GM19239 (cell line): ENCODE results near the gene ZNF8.
"Not testable (repeated sequence)": the region's sequence is repeated elsewhere in the genome, so short reads cannot be mapped to it uniquely, and the experiment has no call there.

ENCODE experiments used
- DNase-seq: peaks from one replicate; pipeline ENCODE4 v3.0.0; 2011; ENCODE audit warnings: low spot score; ENCODE audit not compliant: insufficient read length
- FAIRE-seq: peaks from 2 replicates; lab custom pipeline; 2011; peaks lifted over from hg19 to GRCh38; lab: Jason Lieb, UNC

The ZNF8 gene

DNA sequence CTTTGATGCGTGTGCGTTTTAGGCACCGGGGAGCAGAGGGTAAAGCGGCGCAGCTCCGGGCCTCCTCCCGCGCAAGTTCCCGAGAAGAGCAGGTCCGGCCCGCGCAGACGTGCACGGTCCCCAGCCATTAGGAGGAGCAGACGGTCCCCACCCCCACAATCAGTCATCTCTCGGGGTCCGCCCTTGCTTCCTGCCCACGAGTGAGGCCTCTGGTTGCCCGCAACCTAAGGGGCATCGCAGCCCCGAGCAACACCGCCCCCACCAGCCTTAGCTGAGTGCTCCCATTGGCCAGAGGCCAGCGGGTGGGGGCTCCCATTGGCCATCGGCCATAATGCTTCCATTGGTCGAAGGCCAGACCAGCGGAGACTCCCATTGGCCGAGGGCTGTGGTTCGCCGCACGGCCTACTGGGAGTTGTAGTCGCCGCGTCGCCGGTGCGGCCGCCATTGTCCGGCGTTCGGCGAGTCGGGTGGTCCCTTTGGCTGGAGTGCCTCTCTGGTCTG is at the start of gene ZNF8:
Gene ZNF8, plus strand, starts transcription at position 415 of the 501 bp plus-strand sequence. CDS start 127 bp downstream, outside the sequence.
- FAIRE-seq (peak; percentile 89), DNase-seq (peak; percentile 100)

DNA sequence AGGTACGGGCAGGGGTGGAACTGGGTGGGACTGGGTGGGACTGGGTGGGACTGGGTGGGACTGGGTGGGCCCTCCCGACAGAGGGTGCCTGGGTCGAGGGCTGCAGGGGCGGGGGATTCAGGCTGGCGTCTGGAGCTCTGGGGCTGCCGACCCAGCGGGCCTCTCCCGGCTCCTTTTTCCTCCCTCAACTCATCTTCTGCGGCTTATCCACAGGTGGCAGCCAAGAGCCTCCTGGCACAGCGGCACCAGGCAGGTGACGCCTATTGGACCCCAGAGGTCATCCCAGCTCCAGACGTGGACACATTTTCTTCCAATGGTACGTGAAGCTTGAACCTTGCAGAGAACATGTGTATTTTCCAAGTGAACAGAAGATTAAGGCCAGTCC is 49.5 kb upstream of the ZNF8 start:
- no peak for DNase-seq
- FAIRE-seq, result no peak

DNA sequence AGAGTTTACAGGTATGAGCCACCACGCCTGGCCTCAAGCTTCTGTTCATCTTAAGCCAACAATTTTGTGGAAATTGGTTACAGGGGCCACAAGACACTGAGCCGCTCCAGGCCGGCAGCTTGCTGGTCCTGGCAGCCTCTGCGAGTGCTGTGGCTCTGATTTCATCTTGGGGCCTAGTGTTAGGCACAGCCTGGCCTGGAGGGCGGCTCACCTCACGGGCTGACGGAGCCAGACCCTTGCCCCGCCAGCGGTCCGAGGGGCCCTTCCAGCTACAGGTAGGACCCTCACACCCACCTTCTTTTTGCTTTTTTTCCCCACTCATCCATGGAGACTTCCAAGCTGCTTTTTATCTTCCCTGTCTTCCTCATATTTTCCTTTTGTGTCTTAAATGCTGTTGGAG is 41.4 kb upstream of the ZNF8 start:
- FAIRE-seq (no peak), DNase-seq (no peak)

DNA sequence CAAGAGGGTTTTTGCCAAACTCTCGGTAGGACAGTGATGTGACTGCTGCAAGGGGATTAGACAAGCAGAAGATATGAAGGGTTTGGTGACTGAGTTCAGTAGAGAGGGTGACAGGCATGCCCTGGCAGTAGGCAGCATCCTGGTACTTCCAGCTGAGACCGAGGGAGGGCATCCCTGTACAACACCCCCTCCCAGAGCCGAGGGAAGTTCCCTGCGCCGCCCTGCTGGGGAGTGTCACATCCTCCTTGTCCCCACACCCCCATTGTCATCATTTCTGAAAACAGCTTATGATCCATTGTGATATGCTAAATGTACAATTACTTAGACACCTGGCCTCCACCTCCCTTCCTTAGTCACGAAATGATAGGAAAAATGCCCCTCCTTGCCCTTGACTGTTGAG is 35.4 kb upstream of the ZNF8 start:
- DNase-seq, result no peak
- FAIRE-seq, result no peak

DNA sequence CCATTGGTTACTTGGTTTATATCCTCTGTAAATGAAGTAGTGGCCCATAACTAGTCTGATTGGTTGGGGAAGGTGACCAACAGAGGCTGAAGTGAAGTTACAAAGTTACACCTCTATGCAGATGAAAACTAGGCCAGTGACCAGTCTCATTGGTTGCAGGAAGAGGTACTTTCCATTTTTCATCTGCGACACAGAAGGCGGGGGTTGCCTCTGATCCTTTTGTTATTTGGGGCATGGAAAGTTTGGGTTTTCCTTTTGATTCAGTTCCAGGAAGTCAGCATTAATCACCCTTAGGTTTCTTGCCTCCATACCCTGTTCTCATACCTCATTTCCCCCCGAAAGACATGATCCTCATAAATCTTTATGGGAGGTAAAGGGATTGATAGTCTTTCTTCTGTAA is 29.9 kb upstream of the ZNF8 start:
- no peak for FAIRE-seq

DNA sequence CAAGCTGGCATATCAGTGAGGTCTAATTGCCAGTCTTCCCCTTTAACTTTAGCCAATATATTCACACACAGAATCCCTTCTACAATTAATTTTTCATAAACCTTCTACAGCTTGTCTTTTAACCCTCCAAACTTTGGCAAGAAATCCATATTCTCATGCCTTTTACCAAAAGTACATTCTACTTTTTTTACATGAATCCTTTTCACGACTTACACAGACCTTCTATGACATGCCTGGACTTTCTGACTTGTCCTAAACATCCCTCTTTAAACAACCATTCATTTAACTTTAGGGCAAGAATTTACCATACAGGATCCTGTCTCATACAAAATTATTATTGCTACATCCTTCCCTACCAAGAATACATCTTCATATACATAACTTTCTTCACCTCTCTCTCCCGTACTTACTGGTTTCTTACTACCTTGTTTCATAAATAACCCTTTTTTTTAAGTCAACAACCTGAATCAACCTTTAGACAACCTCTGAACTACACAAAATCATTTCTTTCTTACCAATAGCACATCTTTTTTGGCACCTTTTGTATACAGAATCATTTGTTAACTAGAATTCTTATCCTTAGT is 26.6 kb upstream of the ZNF8 start:
- FAIRE-seq, result no peak
- DNase-seq, result no peak

More for the DNA sequence above, 29.9 kb upstream of the ZNF8 start:
- DNase-seq, result no peak

DNA sequence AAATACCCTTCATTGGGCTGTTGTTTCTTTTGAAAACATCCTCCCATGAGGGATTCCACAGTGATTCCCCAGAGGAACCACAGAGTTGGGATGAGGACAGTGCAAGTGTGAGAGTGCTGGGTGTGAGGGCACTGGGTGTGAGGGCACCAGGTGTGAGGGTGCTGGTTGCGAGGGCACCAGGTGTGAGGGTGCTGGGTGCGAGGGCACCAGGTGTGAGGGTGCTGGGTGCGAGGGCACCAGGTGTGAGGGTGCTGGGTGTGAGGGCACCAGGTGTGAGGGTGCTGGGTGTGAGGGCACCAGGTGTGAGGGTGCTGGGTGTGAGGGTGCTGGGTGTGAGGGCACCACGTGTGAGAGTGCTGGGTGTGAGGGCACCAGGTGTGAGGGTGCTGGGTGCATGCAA is 20.5 kb upstream of the ZNF8 start:
- FAIRE-seq, result not testable (repeated sequence)

DNA sequence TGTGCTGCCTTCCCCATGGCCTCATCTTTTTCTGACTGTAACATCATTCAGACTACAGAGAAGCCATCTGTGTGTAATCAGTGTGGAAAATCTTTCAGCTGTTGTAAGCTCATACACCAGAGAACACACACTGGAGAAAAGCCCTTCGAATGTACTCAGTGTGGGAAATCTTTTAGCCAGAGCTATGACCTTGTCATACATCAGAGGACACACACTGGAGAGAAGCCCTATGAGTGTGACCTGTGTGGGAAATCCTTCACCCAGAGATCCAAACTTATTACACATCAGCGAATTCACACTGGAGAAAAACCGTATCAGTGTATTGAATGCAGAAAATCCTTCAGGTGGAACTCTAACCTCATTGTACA is 17.2 kb upstream of the ZNF8 start:
- DNase-seq (no peak), FAIRE-seq (no peak)

More for the DNA sequence above, 20.5 kb upstream of the ZNF8 start:
- not testable (repeated sequence) for DNase-seq

DNA sequence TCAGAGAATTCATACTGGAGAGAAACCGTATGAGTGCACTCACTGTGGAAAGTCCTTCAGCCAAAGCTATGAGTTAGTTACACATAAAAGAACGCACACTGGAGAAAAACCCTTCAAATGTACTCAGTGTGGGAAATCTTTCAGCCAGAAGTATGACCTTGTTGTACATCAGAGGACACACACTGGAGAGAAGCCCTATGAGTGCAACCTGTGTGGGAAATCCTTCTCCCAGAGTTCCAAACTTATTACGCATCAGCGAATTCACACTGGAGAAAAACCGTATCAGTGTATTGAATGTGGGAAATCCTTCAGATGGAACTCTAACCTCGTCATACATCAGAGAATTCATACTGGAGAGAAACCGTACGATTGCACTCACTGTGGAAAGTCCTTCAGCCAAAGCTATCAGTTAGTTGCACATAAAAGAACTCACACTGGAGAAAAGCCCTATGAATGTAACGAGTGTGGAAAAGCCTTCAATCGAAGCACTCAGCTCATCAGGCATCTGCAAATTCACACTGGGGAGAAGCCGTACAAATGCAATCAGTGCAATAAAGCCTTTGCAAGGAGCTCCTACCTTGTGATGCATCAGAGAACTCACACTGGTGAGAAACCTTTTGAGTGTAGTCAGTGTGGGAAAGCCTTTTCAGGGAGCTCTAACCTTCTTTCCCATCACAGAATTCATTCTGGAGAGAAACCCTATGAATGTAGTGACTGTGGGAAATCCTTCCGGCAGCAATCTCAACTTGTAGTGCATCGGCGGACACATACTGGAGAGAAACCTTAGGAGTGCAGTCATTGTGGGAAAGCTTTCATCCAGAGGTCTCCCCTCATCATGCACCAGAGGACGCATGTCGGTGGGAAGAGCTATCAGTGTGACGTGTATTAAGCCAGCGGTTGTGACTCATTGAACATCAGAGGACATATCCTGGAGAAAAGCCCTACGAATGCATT is 16.5 kb upstream of the ZNF8 start:
- peak; percentile 37 for FAIRE-seq

DNA sequence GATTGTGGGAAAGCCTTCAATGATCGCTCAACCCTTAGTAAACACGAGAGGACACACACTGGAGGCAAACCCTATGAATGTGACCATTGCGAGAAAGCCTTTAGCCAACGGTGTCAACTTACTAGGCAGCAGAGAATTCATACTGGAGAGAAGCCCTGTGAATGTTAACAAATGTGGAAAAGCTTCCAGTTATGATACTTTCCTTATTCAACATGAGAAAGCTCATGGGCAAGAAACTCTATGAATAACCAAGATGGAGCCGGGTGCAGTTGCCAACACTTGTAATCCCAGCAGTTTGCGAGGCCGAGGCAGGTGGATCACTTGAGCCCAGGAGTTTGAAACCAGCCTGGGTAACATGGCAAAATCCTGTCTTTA is 15.8 kb upstream of the ZNF8 start:
- DNase-seq, result no peak
- no peak for FAIRE-seq

More for the DNA sequence above, 16.5 kb upstream of the ZNF8 start:
- no peak for DNase-seq

DNA sequence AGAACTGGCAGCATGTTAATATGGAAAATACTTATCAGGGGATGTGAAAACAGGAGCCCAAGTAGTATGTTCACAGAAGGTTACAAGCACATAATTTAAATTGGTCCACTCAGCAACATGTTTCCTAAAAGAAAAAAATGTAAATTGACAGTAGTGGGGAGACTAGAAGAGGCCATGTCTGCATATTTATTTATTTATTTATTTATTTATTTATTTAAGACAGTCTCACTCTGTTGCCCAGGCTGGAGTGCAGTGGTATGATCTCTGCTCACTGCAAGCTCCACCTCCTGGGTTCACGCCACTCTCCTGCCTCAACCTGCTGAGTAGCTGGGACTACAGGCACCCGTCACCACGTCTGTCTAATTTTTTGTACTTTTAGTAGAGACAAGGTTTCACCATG is 13.7 kb upstream of the ZNF8 start:
- no peak for DNase-seq
- FAIRE-seq, result no peak

DNA sequence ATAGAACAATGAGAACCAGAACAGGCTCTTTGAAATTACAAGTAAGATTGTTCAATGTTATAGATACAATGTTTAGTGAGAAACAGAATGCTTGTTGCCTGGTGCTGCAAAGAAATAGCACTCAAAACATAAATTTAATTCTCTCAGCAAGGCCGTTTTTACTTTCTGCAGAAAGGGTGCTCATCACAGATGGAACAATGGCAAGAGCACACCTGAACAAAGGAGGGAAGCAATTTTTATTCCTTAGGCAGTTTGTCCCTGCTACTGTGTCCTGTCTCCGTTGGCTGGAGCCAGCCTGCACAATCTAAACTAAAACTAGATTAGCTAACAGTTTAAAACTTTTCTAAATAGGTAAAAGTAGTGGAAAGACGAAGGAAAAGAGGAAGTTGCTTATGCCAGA is 10.4 kb upstream of the ZNF8 start:
- DNase-seq, result no peak
- no peak for FAIRE-seq

DNA sequence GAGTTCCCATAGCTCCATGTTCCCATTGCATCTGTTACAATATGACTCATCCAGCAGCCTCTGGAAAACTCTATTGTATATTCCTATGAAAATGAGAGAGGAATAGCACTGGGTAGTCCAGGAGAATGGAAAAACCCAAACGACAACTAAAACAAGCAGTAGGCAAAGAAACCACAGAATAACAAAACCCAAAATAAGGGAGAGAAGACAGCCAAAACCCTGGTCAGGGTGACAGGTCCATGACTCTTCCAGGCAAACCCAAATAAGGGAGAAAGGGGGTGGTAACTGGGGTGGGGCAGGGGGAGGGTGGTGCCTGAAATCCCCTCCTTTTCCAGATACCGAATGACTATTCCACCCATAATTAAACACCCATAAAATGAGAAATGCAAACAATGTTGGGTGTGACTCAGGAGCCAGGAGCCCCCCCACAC is 4.0 kb upstream of the ZNF8 start:
- DNase-seq, result no peak

DNA sequence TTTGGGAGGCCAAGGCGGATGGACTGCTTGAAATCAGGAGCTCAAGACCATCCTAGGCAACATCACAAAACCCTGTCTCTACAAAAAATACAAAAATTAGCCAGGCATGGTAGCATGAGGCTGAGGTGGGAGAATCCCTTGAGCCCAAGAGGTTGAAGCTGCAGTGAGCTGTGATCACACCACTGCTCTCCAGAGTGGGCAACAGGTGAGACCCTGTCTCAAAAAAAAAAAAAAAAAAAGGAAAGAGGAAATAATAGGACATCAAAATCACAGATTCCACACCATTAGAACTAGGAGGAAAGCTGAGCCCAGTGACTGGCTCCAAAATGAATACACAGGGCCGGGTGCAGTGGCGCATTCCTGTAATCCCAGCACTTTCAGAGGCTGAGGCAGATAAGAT is 3.2 kb upstream of the ZNF8 start:
- no peak for FAIRE-seq
- no peak for DNase-seq

More for the DNA sequence above, 4.0 kb upstream of the ZNF8 start:
- FAIRE-seq, result no peak

DNA sequence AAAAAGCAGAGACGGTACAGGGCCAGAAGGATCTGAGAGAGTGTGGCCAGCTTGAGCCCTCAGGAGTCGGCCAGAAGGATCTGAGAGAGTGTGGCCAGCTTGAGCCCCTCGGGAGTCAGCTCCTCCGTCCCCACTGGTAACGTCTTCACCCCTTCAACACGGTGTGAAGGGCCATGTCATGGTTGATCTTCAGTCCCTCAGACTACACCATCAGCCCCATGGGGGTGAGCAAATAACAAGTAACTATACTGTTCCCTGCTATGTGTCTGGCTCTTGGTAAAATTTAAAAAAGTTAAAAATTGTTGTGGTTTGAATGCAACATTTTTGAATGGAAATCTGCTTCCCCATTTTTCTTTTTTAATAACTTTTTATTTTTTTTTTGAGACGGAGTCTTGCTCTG is 1.6 kb upstream of the ZNF8 start:
- FAIRE-seq (no peak), DNase-seq (no peak)

DNA sequence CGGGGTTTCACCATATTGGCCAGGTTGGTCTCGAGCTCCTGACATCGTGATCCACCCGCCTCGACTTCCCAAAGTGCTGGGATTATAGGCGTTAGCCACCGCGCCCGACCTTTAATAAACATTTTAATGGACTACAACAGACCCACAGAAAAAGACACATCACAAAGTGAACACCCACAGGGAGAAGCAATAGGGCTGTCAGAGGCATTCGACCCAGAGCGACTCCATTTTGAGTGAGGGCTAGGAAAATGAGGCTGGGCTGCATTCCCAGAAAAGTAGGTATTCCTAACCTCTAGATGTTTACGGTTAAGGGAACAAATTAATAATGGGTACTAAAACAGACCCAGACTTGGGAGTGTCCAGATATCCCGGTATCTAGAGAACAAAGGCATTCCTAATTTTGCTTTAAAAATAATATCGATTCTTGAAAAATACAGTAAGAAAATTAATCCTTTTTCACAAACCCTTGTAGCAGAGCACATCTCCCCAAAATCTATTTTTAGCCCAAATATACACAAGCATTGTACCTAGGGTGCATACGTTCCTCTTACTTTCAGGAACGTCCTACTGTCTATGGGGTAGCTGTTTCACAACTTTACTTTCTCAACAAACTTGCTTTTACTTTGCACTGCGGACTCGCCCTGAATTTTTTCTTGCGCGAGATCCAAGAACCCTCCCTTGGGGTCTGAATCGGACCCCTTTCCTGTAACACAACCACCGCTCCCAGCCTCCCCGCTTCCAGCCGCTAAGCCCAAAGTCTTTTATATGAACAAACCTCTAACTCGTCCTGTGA is 811 bp upstream of the ZNF8 start:
- FAIRE-seq (no peak), DNase-seq (no peak)

DNA sequence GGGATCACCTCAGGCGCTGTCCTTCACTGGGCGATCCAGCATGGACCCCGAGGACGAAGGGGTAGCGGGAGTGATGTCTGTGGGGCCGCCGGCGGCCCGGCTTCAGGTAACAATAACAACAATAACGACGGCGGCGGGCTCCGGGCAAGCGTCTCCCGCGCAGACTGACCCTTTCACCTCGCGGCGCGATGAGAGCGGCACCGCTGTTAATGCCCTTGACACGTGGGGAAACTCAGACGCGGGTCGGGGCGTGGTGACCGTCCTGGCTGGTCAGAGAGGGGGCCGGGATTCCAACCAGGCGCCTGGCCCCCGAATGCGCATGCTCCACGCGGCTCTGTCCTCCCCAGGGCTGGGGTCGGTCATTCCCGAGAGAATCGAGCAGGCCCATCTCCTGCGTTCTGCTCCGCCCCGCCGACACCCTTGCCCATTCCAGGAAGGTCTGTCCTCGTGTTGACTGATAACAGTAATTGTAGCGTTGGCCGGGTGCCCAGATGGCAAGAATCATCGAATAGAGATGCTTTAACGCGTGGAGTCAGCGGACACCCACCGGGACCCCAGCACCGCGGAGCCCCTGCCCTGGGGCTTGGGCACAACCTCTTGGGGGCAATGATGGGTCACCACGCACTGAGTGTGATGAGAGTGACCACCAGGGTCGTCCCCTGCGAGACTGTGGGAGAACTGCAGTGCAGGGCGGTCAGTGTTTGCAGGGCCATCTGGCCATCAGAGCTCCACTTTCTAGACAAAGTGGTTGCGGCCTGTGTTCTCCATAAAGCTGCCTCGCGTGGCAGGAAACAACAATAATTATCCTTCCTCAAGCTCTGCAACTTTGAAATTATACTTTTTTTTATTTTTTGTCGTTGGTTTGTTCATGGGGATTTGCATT is 528 bp downstream of the ZNF8 start:
- DNase-seq (peak; percentile 24), FAIRE-seq (peak; percentile 18)

DNA sequence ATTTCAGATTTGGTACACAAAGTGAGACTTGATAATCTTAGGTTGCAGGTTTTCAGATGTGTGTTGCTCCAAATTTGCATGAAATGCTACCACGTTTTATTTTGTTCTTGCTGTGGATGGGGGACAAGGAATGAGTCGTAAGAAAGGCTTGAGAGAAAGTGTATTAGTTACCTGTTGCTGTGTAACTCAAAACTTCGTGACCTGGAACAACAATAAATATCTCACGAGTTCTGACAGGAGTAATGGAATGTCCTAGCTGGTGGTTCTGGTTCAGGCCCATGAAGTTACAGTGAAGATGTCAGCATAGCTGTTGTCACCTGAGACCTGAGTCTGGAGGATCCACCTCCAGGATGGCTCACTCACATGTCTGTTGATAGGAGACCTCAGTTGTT is 1.2 kb downstream of the ZNF8 start:
- no peak for FAIRE-seq

DNA sequence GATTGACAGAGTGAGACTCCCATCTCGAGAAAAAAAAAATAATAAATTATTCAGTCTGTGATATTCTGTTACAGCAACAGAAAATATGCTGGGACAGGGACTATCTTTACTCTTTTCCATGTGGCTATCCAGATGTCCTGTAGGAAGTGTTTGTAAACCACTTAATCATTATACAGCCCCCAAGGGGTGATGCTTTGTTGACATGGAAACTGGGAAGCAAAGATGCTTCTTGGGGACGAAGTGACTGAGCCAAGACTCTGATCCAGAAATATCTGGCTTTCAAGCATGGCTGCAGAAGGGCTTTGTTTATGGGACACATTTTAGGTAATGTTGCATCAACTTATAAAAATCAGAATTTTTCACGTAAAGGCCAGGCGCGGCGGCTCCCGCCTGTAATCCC is 5.4 kb downstream of the ZNF8 start:
- FAIRE-seq (no peak), DNase-seq (no peak)

More for the DNA sequence above, 1.2 kb downstream of the ZNF8 start:
- no peak for DNase-seq

DNA sequence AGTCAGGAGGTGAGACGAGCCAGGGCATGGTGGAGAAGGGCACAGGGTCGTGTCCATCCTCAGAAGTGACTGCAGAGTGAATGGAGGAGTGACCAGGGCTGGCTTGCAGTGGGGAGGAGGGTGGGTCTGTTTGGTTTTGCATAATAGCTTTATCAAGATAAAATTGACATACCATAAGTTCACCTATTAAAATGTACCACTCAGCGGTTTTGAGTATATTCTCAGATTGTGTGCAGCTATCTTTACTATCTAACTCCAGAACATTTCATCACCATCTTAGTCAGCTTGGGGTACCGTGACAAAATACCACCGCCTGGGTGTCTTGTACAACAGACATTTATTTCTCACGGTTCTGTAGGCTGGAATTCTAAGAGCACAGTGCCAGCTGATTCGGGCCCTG is 13.2 kb downstream of the ZNF8 start:
- FAIRE-seq (no peak), DNase-seq (no peak)
